ENCODE results near the gene RBM8A.
A peak's percentile ranks its signal among the peaks of the same experiment; 100 is the strongest.

The RBM8A gene

DNA sequence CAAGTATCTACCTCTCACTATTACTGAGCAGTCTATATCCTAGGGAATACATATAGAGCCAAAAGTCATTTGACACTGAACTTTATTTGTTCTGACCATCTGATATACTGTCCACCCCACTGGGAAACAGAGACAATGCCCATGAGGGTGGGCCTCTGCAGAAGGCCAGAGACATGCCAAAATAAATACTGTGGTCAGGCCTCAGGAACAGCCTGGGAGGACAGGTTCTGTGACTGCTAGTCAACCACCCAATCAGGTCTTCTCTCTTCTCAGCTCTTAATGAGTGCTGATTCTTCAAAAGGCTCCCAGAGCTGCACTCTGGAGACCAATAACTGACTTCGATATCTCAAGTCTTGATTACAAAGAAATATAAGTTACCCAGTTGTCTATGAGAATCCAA, 36.1 kb downstream of the RBM8A start:
- no peaks in the 10 kb centered on the region for H3K9me3 ChIP-seq (ENCODE audit: control insufficient read depth, insufficient read depth, low read depth, low read length)
- H3K36me3 ChIP-seq (ENCODE audit: control insufficient read depth in 2 of 2, insufficient read depth in 1 of 2, low read length in 2 of 2), result no peaks in the 10 kb centered on the region
- H3K4me3 ChIP-seq (ENCODE audit: low read depth, low read length), result no peak overlapping the region
- TF ChIP-seq, protein P1, sequence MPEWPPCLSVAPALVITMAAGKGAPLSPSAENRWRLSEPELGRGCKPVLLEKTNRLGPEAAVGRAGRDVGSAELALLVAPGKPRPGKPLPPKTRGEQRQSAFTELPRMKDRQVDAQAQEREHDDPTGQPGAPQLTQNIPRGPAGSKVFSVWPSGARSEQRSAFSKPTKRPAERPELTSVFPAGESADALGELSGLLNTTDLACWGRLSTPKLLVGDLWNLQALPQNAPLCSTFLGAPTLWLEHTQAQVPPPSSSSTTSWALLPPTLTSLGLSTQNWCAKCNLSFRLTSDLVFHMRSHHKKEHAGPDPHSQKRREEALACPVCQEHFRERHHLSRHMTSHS (tag by site-specific recombination; IDR thresholded peaks at IDR 0.05), result no peak
- peak; percentile 65 for TF ChIP-seq ZIC2 (tag by site-specific recombination; IDR thresholded peaks at IDR 0.05)
- TF ChIP-seq ZNF341 (tag by site-specific recombination; IDR thresholded peaks at IDR 0.05; ENCODE audit: low read depth), result peak; percentile 59; the same call in 1 of the 2 replicates
- TF ChIP-seq FEZF1 (tag by site-specific recombination; IDR thresholded peaks at IDR 0.05), result peak; percentile 63; the same call in 1 of the 2 replicates
- TF ChIP-seq ZBTB21 (tag by site-specific recombination; IDR thresholded peaks at IDR 0.05), result no peak
- TF ChIP-seq, protein P2, sequence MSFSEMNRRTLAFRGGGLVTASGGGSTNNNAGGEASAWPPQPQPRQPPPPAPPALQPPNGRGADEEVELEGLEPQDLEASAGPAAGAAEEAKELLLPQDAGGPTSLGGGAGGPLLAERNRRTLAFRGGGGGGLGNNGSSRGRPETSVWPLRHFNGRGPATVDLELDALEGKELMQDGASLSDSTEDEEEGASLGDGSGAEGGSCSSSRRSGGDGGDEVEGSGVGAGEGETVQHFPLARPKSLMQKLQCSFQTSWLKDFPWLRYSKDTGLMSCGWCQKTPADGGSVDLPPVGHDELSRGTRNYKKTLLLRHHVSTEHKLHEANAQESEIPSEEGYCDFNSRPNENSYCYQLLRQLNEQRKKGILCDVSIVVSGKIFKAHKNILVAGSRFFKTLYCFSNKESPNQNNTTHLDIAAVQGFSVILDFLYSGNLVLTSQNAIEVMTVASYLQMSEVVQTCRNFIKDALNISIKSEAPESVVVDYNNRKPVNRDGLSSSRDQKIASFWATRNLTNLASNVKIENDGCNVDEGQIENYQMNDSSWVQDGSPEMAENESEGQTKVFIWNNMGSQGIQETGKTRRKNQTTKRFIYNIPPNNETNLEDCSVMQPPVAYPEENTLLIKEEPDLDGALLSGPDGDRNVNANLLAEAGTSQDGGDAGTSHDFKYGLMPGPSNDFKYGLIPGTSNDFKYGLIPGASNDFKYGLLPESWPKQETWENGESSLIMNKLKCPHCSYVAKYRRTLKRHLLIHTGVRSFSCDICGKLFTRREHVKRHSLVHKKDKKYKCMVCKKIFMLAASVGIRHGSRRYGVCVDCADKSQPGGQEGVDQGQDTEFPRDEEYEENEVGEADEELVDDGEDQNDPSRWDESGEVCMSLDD (tag by site-specific recombination; IDR thresholded peaks at IDR 0.05), result no peak
- no peak for TF ChIP-seq ZNF76 (tag by site-specific recombination; IDR thresholded peaks at IDR 0.05; ENCODE audit: borderline replicate concordance, low read depth)
- peak; percentile 40; the same call in 1 of the 2 replicates for TF ChIP-seq GLIS1 (tag by site-specific recombination; IDR thresholded peaks at IDR 0.05)
- no peak for TF ChIP-seq WT1 (tag by site-specific recombination; IDR thresholded peaks at IDR 0.05)
- TF ChIP-seq OSR2 (tag by site-specific recombination; IDR thresholded peaks at IDR 0.05), result peak; percentile 75
- TF ChIP-seq, protein P3, sequence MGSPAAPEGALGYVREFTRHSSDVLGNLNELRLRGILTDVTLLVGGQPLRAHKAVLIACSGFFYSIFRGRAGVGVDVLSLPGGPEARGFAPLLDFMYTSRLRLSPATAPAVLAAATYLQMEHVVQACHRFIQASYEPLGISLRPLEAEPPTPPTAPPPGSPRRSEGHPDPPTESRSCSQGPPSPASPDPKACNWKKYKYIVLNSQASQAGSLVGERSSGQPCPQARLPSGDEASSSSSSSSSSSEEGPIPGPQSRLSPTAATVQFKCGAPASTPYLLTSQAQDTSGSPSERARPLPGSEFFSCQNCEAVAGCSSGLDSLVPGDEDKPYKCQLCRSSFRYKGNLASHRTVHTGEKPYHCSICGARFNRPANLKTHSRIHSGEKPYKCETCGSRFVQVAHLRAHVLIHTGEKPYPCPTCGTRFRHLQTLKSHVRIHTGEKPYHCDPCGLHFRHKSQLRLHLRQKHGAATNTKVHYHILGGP (tag by site-specific recombination; IDR thresholded peaks at IDR 0.05), result no peak
- TF ChIP-seq, protein P4, sequence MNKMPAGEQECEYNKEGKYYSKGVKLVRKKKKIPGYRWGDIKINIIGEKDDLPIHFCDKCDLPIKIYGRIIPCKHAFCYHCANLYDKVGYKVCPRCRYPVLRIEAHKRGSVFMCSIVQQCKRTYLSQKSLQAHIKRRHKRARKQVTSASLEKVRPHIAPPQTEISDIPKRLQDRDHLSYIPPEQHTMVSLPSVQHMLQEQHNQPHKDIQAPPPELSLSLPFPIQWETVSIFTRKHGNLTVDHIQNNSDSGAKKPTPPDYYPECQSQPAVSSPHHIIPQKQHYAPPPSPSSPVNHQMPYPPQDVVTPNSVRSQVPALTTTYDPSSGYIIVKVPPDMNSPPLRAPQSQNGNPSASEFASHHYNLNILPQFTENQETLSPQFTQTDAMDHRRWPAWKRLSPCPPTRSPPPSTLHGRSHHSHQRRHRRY (tag by site-specific recombination; IDR thresholded peaks at IDR 0.05), result no peak
- H3K27ac ChIP-seq (ENCODE audit: extremely low read depth, low read depth, low read length), result peak overlapping the region; percentile 66
- CTCF ChIA-PET, result interaction anchor here (0.5 to 11.9 kb wide), 37 partner anchors 10 to 144 kb away, joined by 3 to 222 read pairs (median 5); partner anchors contain the start of genes ANKRD34A, HJV, ITGA10 and LIX1L
- H3K4me1 ChIP-seq (ENCODE audit: control insufficient read depth, insufficient read depth, low read length), result peaks cover 15% of the 10 kb centered on the region
- POLR2A ChIA-PET, result interaction anchor here (0.6 to 2.7 kb wide), 10 partner anchors 10 to 147 kb away, joined by 3 to 41 read pairs (median 6); partner anchors contain the start of genes ANKRD34A, LIX1L, PIAS3 and POLR3GL

DNA sequence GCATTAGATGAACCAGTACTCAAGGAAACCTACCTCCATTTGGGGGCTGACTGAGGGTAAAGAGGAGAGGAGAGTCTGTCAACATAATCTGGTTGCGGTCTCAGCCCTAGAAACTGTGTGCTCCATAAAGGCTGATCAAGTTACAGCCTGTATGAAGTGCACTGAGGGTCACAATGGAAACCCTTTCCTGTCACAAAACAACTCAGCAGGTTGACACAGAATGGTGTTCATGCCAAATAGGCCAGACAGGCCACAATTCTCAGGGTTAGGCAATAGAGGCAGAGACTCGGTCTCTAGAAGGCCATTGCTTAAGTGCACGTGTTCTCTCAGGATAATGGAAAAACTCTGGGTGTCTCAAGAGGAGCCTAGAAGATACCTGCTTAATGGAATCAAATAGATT, 37.6 kb downstream of the RBM8A start:
- CTCF ChIA-PET, result interaction anchor here (0.6 to 11.9 kb wide), 6 partner anchors 9 to 125 kb away, joined by 3 to 222 read pairs (median 52); partner anchors contain the start of genes ITGA10 and NUDT17
- H3K4me1 ChIP-seq (ENCODE audit: control insufficient read depth, insufficient read depth, low read length), result peaks cover 15% of the 10 kb centered on the region
- H3K27ac ChIP-seq (ENCODE audit: extremely low read depth, low read depth, low read length), result no peak overlapping the region
- H3K4me3 ChIP-seq (ENCODE audit: low read depth, low read length), result no peak overlapping the region
- POLR2A ChIA-PET, result no interaction called here
- no peaks in the 10 kb centered on the region for H3K9me3 ChIP-seq (ENCODE audit: control insufficient read depth, insufficient read depth, low read depth, low read length)
- H3K36me3 ChIP-seq (ENCODE audit: control insufficient read depth in 2 of 2, insufficient read depth in 1 of 2, low read length in 2 of 2), result no peaks in the 10 kb centered on the region
- TF ChIP-seq, protein P5, sequence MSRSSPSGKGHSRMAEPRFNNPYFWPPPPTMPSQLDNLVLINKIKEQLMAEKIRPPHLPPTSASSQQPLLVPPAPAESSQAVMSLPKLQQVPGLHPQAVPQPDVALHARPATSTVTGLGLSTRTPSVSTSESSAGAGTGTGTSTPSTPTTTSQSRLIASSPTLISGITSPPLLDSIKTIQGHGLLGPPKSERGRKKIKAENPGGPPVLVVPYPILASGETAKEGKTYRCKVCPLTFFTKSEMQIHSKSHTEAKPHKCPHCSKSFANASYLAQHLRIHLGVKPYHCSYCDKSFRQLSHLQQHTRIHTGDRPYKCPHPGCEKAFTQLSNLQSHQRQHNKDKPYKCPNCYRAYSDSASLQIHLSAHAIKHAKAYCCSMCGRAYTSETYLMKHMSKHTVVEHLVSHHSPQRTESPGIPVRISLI (tag by site-specific recombination; IDR thresholded peaks at IDR 0.05), result no peak
- TF ChIP-seq, protein P6, sequence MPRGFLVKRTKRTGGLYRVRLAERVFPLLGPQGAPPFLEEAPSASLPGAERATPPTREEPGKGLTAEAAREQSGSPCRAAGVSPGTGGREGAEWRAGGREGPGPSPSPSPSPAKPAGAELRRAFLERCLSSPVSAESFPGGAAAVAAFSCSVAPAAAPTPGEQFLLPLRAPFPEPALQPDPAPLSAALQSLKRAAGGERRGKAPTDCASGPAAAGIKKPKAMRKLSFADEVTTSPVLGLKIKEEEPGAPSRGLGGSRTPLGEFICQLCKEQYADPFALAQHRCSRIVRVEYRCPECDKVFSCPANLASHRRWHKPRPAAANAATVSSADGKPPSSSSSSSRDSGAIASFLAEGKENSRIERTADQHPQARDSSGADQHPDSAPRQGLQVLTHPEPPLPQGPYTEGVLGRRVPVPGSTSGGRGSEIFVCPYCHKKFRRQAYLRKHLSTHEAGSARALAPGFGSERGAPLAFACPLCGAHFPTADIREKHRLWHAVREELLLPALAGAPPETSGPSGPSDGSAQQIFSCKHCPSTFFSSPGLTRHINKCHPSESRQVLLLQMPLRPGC (tag by site-specific recombination; IDR thresholded peaks at IDR 0.05), result no peak
- TF ChIP-seq ZNF202 (tag by site-specific recombination; IDR thresholded peaks at IDR 0.05; ENCODE audit: borderline replicate concordance), result no peak
- no peak for TF ChIP-seq MYNN (tag by site-specific recombination; IDR thresholded peaks at IDR 0.05; ENCODE audit: borderline replicate concordance)
- TF ChIP-seq BCL11B (tag by site-specific recombination; IDR thresholded peaks at IDR 0.05; ENCODE audit: low read depth), result no peak
- TF ChIP-seq, protein P7, sequence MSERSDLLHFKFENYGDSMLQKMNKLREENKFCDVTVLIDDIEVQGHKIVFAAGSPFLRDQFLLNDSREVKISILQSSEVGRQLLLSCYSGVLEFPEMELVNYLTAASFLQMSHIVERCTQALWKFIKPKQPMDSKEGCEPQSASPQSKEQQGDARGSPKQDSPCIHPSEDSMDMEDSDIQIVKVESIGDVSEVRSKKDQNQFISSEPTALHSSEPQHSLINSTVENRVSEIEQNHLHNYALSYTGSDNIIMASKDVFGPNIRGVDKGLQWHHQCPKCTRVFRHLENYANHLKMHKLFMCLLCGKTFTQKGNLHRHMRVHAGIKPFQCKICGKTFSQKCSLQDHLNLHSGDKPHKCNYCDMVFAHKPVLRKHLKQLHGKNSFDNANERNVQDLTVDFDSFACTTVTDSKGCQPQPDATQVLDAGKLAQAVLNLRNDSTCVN (tag by site-specific recombination; optimal IDR thresholded peaks at IDR 0.05), result no peak
- no peak for TF ChIP-seq TRIM28 (IDR thresholded peaks at IDR 0.05; ENCODE audit: borderline replicate concordance, low read length)
- TF ChIP-seq ZNF140 (tag by site-specific recombination; IDR thresholded peaks at IDR 0.05), result no peak
- no peak for TF ChIP-seq ZNF596 (tag by site-specific recombination; IDR thresholded peaks at IDR 0.05)
- TF ChIP-seq ZNF23 (tag by site-specific recombination; IDR thresholded peaks at IDR 0.05; ENCODE audit: borderline replicate concordance), result no peak
- TF ChIP-seq ZNF560 (tag by site-specific recombination; IDR thresholded peaks at IDR 0.05; ENCODE audit: borderline replicate concordance), result no peak
